KMS-11 (cell line): ENCODE data around the gene TTC39A.

Experiments used
- H2AFZ ChIP-seq: fragments of 200-600 bp; sonication (generic); 2 replicates; pipeline ENCODE4 v1.6.1; 2016; ENCODE audit warnings: antibody characterized with exemption, mixed run types, low read depth
- H3K27ac ChIP-seq: fragments of 200-600 bp; sonication (generic); 2 replicates; pipeline ENCODE4 v1.6.1; 2016; ENCODE audit warnings: mild to moderate bottlenecking, mixed run types
- H3K27me3 ChIP-seq: fragments of 200-600 bp; sonication (generic); 2 replicates; pipeline ENCODE4 v1.6.1; 2017; ENCODE audit warnings: mild to moderate bottlenecking, low read depth, mixed run types, moderate library complexity; ENCODE audit not compliant: insufficient read depth
- H3K36me3 ChIP-seq: fragments of 200-600 bp; sonication (generic); 2 replicates; pipeline ENCODE4 v1.6.1; 2017; ENCODE audit warnings: mild to moderate bottlenecking, mixed run types; ENCODE audit not compliant: insufficient read depth
- H3K4me1 ChIP-seq: fragments of 200-600 bp; sonication (generic); 2 replicates; pipeline ENCODE4 v1.6.1; 2016; ENCODE audit warnings: mild to moderate bottlenecking, low read depth, mixed run types; ENCODE audit not compliant: poor library complexity, severe bottlenecking
- H3K4me2 ChIP-seq: fragments of 200-600 bp; sonication (generic); 2 replicates; pipeline ENCODE4 v1.7.0; 2016; ENCODE audit warnings: mild to moderate bottlenecking, mixed run types
- H3K4me3 ChIP-seq: fragments of 200-600 bp; sonication (generic); IDR thresholded peaks from 2 replicates; pipeline ENCODE4 v1.6.1; 2017; ENCODE audit warnings: low read depth, low read length, mixed read lengths; ENCODE audit not compliant: insufficient read depth
- H3K79me2 ChIP-seq: fragments of 200-600 bp; sonication (generic); 2 replicates; pipeline ENCODE4 v1.6.1; 2016; ENCODE audit warnings: low read depth, mixed run types; ENCODE audit not compliant: insufficient read depth
- H3K9ac ChIP-seq: fragments of 200-600 bp; sonication (generic); 2 replicates; pipeline ENCODE4 v1.6.1; 2016; ENCODE audit warnings: mild to moderate bottlenecking, mixed run types
- H4K20me1 ChIP-seq: fragments of 200-600 bp; sonication (generic); 2 replicates; pipeline ENCODE4 v1.6.1; 2016; ENCODE audit warnings: mild to moderate bottlenecking, mixed run types; ENCODE audit not compliant: insufficient read depth
- CTCF ChIP-seq: fragments of 200-600 bp; sonication (generic); conservative IDR thresholded peaks from 2 replicates; pipeline ENCODE4 v1.6.1; 2017; ENCODE audit warnings: low read depth, mild to moderate bottlenecking, antibody characterized with exemption, low read length, moderate library complexity, mixed read lengths

Gene TTC39A

DNA sequence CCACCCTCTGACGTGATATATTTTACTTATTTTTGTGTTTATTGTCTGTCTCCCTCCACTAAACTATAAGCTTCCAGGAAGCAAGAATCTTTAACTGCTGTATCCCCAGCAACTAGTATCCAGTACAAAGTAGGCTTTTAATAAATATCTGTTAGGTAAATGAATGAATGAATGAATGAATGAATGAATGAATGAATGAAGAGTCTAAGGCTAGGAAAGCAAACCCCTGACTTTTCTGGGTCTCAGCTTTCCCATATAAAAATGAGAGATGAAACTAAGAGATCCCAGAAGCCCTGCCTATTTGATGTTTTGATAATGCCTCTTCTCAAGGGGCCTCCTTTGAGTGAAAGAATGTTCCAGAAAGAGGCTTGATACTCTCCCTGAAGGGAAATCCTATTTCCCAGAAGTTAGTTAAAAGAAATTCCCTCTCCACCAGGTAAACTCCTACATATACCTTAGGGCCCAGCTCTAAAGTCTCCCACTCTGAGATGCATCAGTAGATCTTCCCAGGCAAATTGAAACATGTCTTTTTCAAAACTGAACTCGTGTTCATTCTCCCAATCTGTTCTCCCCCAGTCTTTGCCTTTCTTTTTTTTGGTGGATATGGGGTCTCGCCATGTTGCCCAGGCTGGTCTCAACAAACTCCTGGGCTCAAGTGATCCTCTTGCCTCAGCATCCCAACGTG is 7.8 kb downstream of the TTC39A start:
- Histone ChIP-seq H3K27ac (no peak overlapping the region), H3K36me3 (no peaks in the 10 kb centered on the region), H2AFZ (no peak overlapping the region), H4K20me1 (no peaks in the 10 kb centered on the region), H3K79me2 (no peaks in the 10 kb centered on the region), H3K4me3 (no peak overlapping the region), H3K4me2 (no peak overlapping the region), H3K9ac (no peak overlapping the region), H3K4me1 (no peaks in the 10 kb centered on the region), H3K27me3 (no peaks in the 10 kb centered on the region)
- no peak for TF ChIP-seq CTCF

GRCh38 chr1:51321924-51322280 is 8.5 kb downstream of the TTC39A start:
- TF ChIP-seq CTCF = no peak

GRCh38 chr1:51320967-51321923 is 9.1 kb downstream of the TTC39A start:
- Histone ChIP-seq H3K4me3 (no peak overlapping the region), H2AFZ (no peak overlapping the region), H3K4me2 (no peak overlapping the region), H3K4me1 (no peaks in the 10 kb centered on the region), H3K27ac (no peak overlapping the region), H3K36me3 (no peaks in the 10 kb centered on the region), H3K9ac (no peak overlapping the region), H3K27me3 (no peaks in the 10 kb centered on the region), H4K20me1 (no peaks in the 10 kb centered on the region), H3K79me2 (no peaks in the 10 kb centered on the region)
- TF ChIP-seq CTCF = no peak

More at GRCh38 chr1:51321924-51322280, 8.5 kb downstream of the TTC39A start:
- no peak overlapping the region for H3K4me2 ChIP-seq
- no peaks in the 10 kb centered on the region for H3K4me1 ChIP-seq
- H3K9ac ChIP-seq = no peak overlapping the region
- H4K20me1 ChIP-seq = no peaks in the 10 kb centered on the region
- no peak overlapping the region for H2AFZ ChIP-seq
- H3K4me3 ChIP-seq = no peak overlapping the region
- H3K36me3 ChIP-seq = no peaks in the 10 kb centered on the region
- no peaks in the 10 kb centered on the region for H3K79me2 ChIP-seq
- H3K27me3 ChIP-seq = no peaks in the 10 kb centered on the region
- no peak overlapping the region for H3K27ac ChIP-seq

DNA sequence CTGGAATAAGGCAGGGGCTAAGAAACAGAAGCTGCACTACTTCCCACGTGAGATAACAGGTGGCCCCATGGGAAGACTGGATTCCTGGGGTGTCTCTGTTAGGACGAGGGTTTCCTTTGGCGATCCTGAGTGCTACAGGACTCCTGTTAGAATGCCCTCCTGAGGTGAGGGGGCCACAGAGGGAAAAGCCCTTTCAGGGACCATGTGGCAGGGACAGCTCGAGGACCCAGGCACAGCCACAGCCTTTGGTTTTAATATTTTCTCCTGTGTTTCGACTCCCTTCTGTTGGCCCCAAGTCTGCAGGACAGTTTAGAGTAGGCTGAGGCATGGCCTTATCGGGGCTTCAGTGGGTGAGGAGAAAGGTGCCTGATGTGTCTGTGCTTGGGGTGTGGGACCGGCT is 12.6 kb downstream of the TTC39A start:
- H3K4me2 ChIP-seq = no peak overlapping the region
- H3K79me2 ChIP-seq = no peaks in the 10 kb centered on the region
- H4K20me1 ChIP-seq = no peaks in the 10 kb centered on the region
- no peak overlapping the region for H3K9ac ChIP-seq
- no peak overlapping the region for H3K27ac ChIP-seq
- H3K27me3 ChIP-seq = no peaks in the 10 kb centered on the region
- H3K4me1 ChIP-seq = no peaks in the 10 kb centered on the region
- H3K4me3 ChIP-seq = no peak overlapping the region
- TF ChIP-seq CTCF = no peak
- no peak overlapping the region for H2AFZ ChIP-seq
- H3K36me3 ChIP-seq = no peaks in the 10 kb centered on the region
